GM19328 (cell line): ENCODE data around the gene ERN1.
"Not testable (repeated sequence)": the region's sequence is repeated elsewhere in the genome, so short reads cannot be mapped to it uniquely, and the experiment has no call there.

Experiments used
- ATAC-seq: cut with Tn5 transposase; IDR thresholded peaks from one replicate; pipeline ENCODE4 v1.9.1; 2021; ENCODE audit warnings: mild to moderate bottlenecking, moderate library complexity; ENCODE audit not compliant: unreplicated experiment

ERN1 gene

GRCh38 chr17:64007089-64007837 is 122.7 kb downstream of the ERN1 start:
- not testable (repeated sequence) for ATAC-seq

GRCh38 chr17:64006361-64007088 is 123.4 kb downstream of the ERN1 start:
- ATAC-seq = no peak

GRCh38 chr17:64005734-64006167 is 124.2 kb downstream of the ERN1 start:
- no peak for ATAC-seq

- no peak for ATAC-seq
Observed at GRCh38 chr17:64004903-64005733, 124.8 kb downstream of the ERN1 start.

GRCh38 chr17:64004218-64004770 is 125.7 kb downstream of the ERN1 start:
- ATAC-seq = no peak

GRCh38 chr17:64003526-64004121 is 126.3 kb downstream of the ERN1 start:
- no peak for ATAC-seq

GRCh38 chr17:64002658-64003525 is 127.1 kb downstream of the ERN1 start:
- no peak for ATAC-seq

- no peak for ATAC-seq
Observed at GRCh38 chr17:64001763-64002529, 128.0 kb downstream of the ERN1 start.

- ATAC-seq = no peak
Observed at GRCh38 chr17:64001091-64001579, 128.8 kb downstream of the ERN1 start.

GRCh38 chr17:63999680-64000531 is 130.0 kb downstream of the ERN1 start:
- ATAC-seq = no peak

- ATAC-seq = no peak
Observed at GRCh38 chr17:63998721-63999679, 130.9 kb downstream of the ERN1 start.

GRCh38 chr17:63998050-63998720 is 131.8 kb downstream of the ERN1 start, which contains the start of gene PRR29:
Gene PRR29 (plus strand): TSS chr17:63998351. CDS start chr17:63998365, 14 bp downstream.
- no peak for ATAC-seq

- no peak for ATAC-seq
Observed at GRCh38 chr17:63997341-63998048, 132.4 kb downstream of the ERN1 start.

- no peak for ATAC-seq
Observed at GRCh38 chr17:63996430-63997182, 133.3 kb downstream of the ERN1 start.

GRCh38 chr17:63995626-63996025 is 134.3 kb downstream of the ERN1 start:
- ATAC-seq = no peak
